HG03175 (cell line): Measurements from ENCODE around the gene PTPRO.

Experiments
- ATAC-seq: cut with Tn5 transposase; IDR thresholded peaks from one replicate; pipeline ENCODE4 v1.9.1; 2021; ENCODE audit warnings: mild to moderate bottlenecking, moderate library complexity; ENCODE audit not compliant: unreplicated experiment

Gene PTPRO

DNA sequence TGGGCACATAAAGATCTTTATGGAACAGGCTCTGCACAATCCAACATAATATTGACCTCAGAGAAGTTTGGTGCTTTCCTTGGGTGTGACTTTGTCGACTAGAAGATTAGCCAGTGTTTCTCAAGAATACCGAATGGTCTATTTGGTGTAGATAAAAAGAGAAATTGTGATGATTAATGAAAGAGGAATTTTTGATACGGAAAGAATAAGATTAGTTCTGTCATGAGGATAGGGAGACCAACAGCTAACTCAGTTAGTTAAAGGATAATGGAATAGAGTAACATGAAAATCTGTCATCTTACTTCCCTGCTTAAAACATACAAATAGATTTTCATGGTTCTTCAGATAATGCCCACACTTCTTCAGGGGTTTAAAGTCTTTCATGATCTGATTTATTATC, 24.2 kb downstream of the PTPRO start:
- no peak for ATAC-seq

DNA sequence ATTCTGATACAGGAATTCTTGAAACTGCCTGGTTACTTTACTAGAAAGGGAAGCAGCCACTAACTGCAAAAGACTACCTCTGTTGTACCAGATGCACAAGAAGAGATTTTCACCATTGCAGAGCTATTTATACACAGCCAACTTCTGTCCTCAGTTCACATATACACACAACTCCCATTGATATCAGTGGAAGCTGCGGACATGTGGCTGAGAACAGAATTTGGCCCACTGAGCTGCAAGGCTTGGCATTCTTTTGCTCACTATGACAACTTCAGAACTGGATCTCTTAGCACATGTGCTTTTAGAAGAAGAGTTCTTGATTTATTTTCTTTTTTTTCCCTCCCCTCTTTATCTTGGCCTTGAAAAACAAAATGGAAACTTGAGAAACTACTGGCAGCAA, 28.3 kb downstream of the PTPRO start:
- ATAC-seq, result no peak

DNA sequence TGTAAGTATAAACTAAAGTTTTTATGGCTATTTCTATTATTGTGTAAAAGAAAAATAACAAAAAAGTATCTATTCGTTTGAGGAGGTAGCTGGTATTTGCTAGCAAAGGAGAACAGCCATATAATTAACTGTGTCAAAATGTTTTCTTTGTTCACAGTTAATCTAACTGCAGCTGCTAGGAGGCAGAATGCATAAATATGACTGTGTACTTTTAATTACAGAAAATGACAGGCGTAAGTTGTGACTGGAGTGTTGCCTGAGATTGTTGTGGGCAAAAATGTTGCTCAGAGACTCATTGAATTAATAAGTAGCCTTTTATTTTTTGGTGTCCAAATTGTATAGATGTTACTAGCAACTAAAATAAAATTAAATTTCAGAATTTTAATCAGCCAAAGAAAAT, 33.5 kb downstream of the PTPRO start:
- no peak for ATAC-seq

DNA sequence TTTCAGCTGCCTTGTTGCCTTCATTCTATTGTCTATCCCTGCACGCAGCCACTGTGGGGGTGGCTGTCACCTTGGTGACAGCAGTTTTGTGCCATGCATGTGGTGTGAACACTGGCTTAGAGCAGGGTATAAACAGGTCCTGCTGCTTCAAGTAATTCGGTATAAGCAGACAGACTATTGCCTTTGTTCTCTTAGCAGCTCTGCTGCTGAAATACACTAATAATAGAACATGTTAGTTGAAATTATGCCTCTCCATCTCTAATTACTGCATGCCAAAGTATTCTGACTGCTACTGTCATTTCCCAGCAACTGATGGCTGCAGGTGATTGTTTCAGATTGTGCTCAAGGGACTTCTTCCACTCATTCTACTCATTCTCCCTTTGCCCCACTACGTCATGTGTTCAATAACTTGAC, 34.6 kb downstream of the PTPRO start:
- ATAC-seq, result no peak

DNA sequence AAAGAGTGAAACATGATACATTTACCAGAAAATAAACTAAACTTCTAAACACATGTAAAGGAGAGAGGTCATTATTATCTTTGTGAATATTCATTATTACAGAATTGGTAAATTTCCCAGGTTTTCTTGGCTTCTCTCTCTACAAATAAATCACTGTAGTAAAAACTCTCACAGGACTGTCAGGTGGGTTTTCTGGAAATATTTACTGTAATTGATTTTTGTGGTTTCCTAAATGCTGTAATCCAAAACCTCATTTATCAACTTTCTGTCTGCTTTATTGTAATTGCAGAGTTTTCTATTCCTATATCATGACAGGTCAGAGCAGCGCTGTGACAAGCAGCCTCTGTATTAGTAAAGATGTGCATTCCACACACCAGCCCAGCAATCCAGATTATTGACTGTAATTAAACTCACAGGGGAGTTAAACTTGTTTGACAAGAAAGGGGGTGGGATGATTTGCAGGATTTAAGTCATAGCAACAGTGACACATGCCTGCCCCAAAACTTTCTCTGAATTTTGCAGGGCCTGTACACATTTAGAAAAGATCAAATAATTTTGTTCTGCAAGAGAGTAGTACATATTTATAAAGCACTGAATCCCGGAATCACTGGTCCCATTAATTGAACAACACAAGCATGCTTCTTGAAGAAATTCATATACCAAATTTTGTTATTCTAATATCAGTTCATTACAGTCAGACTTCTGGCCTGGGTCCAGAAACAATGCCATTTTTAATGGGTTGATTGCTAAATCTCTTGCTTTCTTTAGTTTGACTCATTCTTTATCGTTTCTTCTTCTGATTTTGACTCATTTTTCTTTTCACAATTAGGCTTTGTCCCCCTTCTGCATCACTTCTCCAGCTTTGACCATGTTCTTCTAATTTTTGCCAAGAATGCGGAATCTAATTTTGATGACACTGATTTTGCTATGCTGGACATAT, 42.2 kb downstream of the PTPRO start:
- ATAC-seq, result no peak

DNA sequence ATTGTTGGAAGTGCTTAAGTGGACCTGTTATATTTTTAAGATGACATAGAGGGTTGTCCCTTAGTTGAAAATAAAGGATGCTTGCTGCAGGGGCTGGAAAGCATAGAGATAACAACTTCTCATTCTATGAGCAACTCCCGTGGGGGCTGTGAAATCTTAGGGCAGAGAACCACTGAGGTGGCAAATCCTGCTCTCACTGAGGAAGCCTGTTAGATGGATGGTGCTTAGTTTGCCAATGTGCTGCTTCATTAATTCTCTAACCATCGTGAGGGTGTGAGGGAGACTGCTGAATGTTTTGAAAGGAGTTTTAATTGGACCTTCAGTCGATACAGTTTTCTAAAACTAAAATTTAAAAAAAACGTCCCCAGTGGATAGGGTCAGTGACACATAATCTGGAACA, 46.5 kb downstream of the PTPRO start:
- ATAC-seq, result no peak

DNA sequence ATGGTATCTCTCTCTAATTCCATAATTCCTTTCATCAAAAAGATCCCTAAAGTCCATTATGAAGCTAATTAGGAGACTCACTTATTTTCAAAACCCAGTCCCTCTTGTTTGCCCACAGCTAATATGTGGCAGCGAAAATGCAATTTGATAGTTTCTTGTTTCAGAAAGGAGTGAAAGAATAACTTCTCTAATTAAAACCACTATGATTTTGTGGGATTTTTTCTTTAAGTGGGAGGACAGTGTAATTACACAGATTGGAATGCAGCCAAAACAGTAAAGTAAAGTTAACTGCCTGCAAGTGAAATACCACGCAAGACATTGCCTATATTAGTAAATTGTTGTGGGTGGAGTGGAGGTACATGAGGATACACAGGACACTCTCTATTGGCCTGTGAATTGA, 50.0 kb downstream of the PTPRO start:
- no peak for ATAC-seq

DNA sequence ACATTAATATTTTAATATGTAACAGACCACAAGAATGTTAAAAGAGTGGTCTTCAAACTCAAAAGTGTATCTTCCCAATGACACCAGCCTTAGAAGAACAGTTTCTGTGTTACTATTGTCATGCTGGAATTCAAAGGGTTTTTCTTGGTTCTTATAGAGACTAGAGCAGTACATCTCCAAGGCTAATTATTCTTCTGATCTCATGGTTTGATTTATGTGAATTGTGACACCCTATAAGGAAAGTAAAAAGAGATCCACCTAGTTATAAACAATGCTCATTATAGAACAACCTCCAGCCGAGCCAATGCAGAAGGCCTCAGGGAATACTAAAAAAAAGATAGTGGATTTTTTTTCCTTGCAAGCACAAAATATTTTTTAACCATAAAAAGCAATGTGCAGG, 65.5 kb downstream of the PTPRO start:
- no peak for ATAC-seq

DNA sequence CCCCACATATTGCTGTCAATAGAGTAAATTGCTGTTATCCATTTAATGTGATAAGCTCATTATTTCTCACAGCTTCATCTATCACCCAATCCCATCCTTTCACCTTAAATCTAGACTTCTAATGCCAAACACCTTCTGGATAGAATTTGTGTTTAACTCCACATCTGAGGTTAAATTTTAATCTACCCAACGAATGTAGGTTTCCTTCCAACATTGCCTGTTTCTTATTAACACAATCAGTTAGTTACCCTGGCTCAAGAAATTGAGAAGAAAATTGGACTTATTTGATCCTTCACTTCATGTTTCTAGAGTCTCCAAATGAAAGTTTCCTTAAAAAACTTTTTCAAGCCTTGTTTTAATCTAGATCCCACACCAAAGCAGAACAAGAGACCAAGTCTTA, 67.3 kb downstream of the PTPRO start:
- ATAC-seq, result no peak

DNA sequence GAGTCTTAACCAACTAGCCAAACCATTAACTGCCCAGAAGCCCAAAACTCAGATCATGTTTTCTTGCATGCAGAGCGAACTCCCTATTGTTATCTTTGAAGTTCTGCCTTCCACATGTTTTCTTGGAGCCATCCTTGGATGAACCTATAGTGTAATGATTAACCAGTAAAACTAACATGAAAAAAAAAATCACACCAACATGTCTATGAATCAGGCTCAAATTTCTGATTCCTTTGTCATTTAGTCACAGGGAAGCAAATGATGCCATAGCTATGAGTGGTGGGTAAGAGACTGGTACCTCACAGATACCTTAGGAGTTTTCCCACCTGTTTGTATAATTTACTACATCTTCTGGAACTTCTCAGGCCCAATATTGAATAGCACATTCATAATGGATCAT, 70.7 kb downstream of the PTPRO start:
- ATAC-seq, result no peak

DNA sequence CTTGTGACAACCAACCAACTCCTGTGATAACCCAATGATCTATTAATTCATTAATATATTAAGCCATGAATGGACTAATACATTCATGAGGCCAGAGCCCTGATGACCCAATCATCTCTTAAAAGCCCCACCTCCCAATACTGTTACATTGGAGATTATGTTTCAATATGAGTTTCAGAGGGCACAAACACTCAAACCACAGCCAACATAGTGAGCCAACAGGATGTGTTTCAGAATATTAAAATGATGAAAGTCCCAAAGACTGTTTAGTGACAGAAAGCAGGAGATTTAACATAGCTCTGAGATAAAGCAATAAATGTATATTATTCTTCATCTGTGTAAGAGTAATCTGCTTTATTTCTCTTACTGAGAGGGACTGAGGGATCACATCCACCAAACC, 71.7 kb downstream of the PTPRO start:
- no peak for ATAC-seq

DNA sequence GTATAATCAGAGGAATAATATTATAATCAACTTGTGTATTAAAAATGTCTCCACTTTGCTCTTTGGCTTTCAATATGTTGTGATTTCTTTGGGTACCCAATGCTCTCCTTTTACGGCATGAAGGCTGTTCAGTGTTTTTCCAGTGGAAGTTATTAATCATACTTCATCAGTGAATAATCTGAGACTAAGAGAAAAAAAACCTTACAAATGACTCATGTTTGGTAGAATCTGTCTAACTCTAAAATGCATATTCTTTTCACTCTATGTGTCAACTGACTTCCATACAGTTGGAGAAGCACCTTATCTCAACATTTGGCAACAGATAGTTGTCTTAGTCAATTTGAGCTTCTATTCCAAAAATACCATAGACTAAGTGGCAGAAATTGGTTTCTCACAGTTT, 82.2 kb downstream of the PTPRO start:
- no peak for ATAC-seq

DNA sequence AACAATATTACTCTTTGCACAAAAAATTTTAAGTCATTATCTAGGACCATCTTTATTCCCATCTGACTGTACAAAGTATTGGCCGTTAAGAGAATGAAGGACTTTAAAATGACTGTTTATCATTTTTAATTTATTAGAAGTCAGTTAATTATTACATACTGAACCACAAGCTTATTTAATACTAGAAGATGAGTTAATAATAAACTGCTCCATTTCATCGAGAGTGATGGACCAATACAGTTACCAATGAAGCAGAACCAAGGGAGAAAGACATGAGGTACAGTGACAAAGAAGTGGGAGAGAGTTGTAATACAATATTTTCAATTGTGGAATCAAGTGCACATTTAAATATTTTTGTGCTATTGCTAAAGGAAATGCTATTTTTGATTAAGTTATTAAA, 83.3 kb downstream of the PTPRO start:
- no peak for ATAC-seq

DNA sequence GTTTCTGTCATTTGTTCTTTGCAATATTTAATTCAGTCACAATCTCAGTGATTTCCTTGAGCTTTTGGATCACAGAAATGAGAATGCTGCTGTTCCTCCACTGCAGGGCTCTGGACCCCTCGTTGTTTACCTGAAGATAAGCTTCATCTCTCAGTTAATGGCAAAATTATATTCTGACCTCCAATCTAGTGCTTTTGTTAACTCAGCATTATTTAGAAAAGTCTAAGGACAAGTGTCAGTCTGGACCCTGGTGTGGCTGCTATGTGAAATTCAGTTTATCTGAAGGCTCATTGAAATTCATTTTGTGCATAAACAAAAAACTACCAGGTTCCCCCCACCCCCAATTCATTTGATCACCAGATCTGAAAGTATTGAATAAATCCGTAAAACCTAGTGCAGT, 84.7 kb downstream of the PTPRO start:
- no peak for ATAC-seq

DNA sequence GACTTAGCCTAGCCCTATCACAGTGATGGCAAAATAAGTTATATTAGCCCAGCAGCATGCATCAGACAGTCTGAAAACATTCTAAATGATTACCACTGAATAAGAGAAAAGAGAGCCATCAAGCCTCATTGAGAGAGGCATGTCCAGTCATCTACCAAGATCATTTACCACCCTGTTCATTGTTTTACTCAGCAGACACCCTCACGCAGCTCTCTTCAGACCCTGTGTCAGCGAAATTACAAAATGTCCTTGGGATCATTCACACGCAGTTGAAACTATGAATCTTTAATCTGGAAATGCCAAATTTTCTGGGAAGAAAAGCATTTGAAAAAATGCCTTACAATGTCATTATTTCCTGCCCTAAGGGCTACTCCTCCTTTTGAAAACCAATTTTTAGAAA, 89.5 kb downstream of the PTPRO start:
- ATAC-seq, result no peak

DNA sequence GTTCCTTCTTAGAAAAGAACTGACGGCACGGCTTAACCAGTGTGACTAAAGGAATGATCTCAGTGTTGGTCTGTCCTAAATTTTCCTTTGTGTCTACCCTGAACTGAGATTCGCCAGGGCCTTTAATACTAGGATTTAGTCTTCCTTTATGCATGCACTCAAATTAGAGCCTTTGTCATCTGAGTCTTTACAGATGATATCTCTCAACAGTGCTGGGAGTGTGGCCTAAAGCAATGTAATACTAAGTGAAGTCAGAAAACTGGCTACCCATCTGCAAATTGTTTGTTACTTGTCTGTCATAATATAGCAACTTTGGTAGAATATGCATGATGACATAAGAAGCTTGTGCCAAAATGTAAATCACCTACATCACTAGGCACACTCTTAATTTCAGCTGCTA, 95.4 kb downstream of the PTPRO start:
- ATAC-seq, result no peak

DNA sequence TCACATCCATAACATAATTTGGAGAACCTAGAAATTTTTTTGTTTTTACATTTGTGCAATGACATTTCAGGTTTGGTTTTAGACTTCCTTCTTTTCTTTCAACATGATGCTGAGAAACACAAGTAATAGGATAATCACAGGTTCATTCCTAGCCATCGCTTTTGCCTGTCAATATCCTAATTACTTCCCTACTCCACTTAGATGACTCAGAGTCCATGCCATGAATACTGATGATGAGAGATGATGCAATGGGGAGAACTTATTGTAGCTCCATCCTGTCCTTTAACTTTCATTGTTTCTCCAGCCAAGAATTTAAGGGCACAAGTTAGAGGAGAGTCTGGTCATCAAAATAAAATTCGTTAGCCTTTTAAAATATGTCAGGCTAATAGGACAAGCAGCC, 101.3 kb downstream of the PTPRO start:
- ATAC-seq, result no peak

DNA sequence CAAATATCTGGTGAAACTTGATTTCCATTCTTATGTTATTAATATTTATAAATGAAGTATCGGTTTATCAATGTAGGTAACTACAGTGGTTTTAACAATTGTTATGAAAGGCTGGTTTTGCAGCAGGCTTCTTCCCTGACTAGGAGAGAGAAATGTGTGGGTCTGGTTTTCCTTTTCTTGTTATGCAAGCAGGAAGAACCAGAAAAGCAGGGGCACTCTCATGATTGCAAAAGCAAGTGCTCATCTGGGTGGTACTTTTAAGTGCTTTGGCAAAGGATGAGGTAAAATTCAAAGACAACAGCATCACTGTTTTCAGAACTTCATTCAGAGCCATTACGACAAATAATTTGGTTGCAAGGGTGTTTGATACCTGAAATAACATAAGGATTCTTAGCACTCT, 105.6 kb downstream of the PTPRO start:
- ATAC-seq, result no peak

DNA sequence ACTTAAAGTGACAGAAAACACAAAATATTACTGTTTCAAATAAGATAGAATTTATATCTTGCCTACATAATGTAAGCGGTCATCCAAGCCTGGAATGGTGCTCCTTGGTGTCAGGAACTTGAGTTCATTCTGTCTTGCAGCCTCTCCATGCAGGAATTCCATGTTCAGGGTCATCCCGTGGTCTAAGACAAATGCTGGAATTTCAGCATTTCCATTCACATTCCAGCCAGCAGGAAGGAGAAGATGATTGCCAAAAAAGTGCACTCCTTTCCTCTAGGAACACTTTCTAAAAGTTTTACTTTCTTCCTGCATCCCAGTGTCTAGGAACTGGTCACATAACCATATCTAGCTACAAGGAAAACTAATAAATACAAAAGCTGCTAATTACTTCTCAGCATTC, 106.3 kb downstream of the PTPRO start:
- no peak for ATAC-seq

DNA sequence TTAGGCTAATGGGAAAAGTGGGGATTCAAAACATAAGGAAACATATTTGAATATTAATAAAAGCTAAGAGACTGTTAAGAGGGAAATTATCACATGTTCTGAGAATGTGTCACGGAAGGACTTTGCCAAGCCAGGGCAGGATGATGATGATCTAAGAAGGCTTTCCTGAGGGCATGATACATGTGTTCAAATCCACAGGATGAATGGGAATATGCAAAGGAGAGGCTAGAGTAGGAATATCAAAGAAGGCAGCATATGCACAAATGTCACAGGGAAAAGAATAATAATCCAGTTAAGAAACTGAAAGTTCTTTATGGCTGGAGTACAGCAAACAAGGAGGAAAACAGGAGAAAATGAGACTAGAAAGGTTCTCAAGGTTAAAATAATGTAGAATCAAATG, 107.0 kb downstream of the PTPRO start:
- no peak for ATAC-seq

DNA sequence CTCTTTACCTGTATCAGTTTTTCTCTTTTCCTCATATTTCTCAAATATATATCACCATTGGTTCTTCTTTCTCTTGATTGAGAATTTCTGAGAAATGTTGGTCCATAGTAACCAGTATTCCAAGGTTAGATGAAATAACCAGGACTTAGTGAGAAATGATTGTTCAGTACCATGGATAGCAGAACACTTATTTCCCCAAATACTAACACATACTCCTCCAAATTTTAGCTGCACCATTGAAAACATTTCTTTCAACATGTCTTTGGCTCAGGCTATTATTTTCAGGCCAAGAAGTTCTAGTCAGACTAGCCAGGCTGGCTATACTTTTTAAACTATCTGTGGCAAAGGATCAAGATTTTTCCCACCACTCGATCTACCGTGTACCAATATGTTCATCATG, 113.3 kb downstream of the PTPRO start:
- no peak for ATAC-seq

DNA sequence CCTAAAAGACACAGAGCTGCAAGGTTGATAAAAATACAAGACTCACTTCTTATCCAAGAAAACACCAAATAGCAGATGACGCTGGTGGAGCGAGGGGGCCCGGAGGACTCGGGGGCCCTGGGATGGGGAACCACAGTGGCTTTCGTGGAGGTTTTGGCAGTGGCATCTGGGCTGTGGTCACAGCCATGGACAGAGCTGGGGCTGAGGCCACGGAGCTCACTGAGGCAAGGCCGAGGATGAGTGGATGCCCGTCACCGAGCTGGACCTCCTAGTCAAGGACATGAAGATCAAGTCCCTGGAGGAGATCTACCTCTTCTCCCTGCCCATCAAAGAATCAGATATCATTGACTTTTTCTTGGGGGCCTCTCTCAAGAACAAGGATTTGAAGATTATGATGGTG, 117.2 kb downstream of the PTPRO start:
- ATAC-seq, result no peak

DNA sequence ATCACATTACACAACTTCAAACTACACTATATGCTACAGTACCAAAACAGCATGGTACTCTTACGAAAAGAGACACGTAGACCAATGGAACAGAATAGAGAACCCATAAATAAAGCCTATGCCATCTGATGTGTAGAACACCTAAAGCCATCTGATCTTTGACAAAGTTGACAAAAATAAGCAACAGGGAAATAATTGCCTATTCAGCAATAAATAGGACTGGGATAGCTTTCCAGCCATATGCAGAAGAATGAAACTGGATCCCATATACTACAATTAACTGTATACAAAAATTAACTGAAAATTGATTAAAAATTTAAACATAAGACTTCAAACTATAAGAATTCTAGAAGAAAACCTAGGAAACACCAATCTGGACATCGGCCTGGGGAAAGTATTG, 120.7 kb downstream of the PTPRO start:
- ATAC-seq, result no peak
